HG03103 (cell line): ENCODE data around the gene ZNF507.
"Not testable (repeated sequence)": the region's sequence is repeated elsewhere in the genome, so short reads cannot be mapped to it uniquely, and the experiment has no call there.

Experiments
- ATAC-seq: cut with Tn5 transposase; IDR thresholded peaks from one replicate; pipeline ENCODE4 v1.9.1; 2021; ENCODE audit warnings: low read depth; ENCODE audit not compliant: unreplicated experiment

ZNF507 gene

GRCh38 chr19:32406161-32407003 lies 61.0 kb downstream of the ZNF507 start:
- no peak for ATAC-seq

GRCh38 chr19:32407004-32407992 lies 61.9 kb downstream of the ZNF507 start:
- no peak for ATAC-seq

DNA sequence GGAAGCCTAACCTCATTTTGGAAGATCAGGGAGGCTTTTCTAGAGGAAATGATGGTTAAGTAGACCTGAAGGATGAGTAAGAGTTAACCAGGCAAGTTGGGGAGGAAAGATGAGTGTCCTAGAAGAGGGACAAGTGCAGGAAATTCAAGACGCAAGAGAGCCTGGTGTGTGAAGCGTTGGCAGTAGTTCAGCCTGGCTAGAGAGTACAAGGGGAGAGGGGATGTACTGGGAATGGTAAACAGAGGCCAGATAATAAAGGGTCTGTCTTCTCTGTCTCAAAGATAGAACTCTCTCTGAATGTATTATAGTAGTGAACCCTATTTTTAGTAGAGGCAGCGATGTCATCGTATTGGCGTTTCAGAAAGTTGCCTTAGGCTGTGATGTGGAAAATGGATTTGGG lies 69.8 kb downstream of the ZNF507 start:
- no peak for ATAC-seq

DNA sequence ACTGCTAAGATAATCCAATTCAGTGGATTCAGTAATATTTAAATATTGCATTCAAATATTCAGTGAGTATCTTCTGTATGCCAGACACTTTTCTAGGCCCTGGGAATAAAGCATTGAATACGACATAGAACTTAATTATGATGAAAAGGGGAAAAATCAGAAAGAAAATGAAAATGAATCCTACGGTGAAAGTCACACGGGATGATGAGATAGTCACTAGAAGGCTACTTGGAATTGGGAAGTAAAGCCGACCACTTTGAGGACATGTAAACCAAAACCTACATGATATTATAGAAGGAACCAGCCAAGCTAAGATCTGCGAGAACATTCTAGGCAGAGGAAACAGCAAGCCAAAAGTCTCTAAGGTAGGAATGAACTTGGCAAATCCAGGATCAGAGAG lies 70.3 kb downstream of the ZNF507 start:
- ATAC-seq, result no peak

GRCh38 chr19:32416749-32417456 lies 71.5 kb downstream of the ZNF507 start:
- ATAC-seq, result no peak

DNA sequence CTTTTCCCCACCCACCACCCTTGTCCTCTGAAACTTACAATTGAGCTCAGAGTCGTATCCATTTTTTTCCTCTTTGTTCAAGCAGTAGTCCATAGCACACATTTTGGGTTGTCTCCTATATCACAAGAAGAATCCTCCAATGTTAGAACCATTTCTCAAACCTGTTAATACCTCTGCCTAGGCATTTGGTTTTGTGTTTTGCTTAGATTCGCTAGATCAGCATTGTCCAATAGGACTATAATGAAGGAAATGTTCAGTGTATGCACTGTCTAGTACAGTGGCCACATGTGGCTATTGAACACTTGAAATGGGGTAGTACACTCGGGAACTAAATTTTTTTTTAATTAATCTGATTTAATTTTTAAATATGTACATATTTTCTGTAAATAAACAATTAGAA lies 72.7 kb downstream of the ZNF507 start:
- no peak for ATAC-seq

- ATAC-seq, result no peak
These were observed 76.4 kb downstream of the ZNF507 start for GRCh38 chr19:32421589-32422361.

DNA sequence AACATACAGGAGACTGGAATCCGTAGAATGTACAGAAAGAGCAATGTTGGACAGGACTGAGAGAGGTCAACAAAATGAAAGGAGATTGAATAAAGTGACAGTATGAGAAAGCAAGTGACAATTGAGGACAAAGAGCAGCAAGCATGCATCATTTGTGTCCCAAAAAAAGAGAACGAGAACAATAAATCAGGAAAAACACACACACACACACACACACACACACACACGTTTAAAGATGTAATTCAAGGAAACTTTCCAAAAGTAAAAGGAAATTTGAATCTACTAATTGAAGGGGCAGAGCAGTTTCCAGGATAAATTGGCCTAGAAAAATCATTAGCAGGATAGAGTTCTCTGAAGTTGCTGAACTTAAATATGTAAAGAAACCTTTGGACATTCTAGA lies 77.0 kb downstream of the ZNF507 start:
- no peak for ATAC-seq

DNA sequence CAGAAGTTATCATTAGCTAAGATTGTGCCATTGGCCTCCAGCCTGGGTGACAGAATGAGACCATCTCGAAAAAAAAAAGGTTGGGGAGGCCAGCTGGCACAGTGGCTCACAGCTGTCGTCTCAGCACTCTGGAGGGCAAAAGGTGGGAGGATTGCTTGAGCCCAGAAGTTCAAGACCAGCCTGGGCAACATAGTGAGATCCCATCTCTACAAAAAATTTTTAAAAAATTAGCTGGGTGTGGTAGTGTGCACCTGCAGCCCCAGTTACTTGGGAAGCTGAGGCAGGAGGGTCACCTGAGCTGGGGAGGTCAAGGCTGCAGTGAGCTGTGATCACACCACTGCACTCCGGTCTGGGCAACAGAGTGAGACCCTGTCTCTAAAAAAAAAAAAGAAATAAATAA lies 78.5 kb downstream of the ZNF507 start:
- not testable (repeated sequence) for ATAC-seq

DNA sequence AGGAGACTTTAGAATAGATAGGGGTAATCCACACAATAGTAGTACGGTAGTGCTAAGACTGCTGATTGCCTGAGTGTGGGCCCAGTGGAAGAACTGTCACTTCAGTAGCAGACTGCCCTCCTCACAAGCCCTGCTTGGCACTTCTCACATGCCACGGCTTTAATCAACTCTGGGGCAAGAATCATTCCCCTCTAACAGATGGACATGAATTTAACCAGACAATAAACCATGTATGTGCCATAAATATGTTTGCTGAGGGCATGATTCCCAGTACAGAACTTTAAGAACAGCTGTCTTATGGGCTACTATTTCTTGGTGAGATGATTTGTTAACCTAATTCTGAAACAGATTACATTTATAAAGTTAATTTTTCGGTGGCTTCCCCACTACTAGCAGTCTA lies 82.1 kb downstream of the ZNF507 start:
- no peak for ATAC-seq

DNA sequence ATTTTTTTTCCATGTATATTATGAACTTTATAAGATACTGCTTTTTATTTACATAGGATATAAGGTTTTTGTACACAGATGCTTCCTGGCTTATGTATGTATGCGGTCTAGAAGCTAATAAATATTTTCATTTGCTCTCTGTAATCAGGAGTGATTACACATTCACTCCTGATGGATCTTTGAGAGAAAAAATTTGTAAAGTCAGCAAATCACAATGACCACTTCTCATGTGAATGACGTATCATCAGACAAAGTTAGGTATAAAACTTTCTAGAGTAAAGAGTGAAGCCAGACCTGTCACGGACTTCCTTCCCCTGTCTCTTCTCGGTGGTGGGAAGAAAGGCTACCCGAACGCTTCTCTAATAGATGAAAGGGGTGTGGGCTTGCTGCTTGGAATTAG lies 91.3 kb downstream of the ZNF507 start:
- no peak for ATAC-seq

DNA sequence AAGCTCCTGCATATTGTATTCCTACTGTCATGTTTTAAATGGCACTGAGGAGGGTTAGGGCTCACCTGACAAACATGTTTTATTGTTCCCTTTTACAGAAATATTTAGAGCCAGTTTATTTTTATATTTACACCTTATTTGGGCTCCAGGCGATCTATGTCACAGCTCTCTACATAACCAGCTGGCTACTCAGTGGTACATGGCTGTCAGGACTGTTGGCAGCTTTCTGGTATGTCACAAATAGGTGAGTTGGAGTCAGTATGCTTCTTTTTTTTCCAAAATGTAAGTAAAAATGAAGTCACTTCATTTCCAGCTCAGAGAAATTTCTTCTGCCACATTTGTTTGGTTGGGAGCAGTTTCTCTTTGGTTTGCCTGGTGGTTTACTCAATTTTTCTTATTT lies 91.7 kb downstream of the ZNF507 start:
- no peak for ATAC-seq
